WERI-Rb-1 (cell line): Measurements from ENCODE around the gene COL5A1.

Experiments used
- DNase-seq: peaks from one replicate; pipeline ENCODE4 v3.0.0-alpha.2; 2020
- H3K27ac ChIP-seq: fragments of 250-450 bp; sonication (Bioruptor Pico); 2 replicates; pipeline ENCODE4 v1.5.1; 2020; ENCODE audit warnings: mild to moderate bottlenecking, moderate library complexity
- H3K27me3 ChIP-seq: fragments of 250-450 bp; sonication (Bioruptor Pico); 2 replicates; pipeline ENCODE4 v1.5.1; 2021; ENCODE audit warnings: mild to moderate bottlenecking, low read depth, moderate library complexity; ENCODE audit not compliant: insufficient read depth, severe bottlenecking
- H3K36me3 ChIP-seq: fragments of 250-450 bp; sonication (Bioruptor Pico); 2 replicates; pipeline ENCODE4 v1.5.1; 2020; ENCODE audit warnings: mild to moderate bottlenecking, moderate library complexity
- H3K4me3 ChIP-seq: 2 replicates; pipeline ENCODE4 v1.5.1; 2011; ENCODE audit warnings: low read depth, mild to moderate bottlenecking, control low read depth, low read length
- H3K9me3 ChIP-seq: fragments of 250-450 bp; sonication (Bioruptor Pico); 2 replicates; pipeline ENCODE4 v1.5.1; 2021; ENCODE audit warnings: mild to moderate bottlenecking, moderate library complexity; ENCODE audit not compliant: severe bottlenecking
- CTCF ChIP-seq: IDR thresholded peaks from 2 replicates; pipeline ENCODE4 v1.5.1; 2011; ENCODE audit warnings: low read depth, mild to moderate bottlenecking, control low read depth, inconsistent platforms, low read length

The COL5A1 gene

DNA sequence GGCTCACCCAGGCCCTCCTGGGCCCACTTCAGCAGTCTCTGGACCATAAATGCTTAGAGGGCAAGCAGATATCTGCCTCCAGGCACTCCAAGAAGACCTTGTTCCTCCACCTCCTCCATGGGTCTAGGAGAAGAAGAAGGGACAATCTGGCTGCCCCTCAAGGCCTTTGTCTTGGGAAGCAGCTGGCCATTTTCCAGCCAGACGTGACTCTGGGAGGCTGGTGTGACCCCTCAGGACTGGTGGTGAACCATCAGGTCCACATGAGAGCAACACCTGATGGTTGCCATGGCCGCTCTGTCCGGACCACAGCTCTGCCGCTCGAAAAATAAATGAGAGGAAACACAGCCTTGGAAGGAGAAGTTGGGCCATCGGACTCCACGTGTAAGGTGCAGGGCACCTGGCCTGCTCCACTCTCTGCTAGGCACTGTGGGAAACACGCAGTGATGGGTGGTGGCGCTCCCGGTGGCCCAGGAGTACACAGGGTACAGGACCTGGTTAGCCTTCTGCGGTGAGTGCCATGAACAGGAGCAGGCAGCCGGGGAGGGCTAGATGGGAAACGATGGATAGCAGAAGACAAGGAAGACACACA lies 3.0 kb upstream of the COL5A1 start:
- H3K27me3 ChIP-seq = no peaks in the 10 kb centered on the region
- no peak for DNase-seq
- no peaks in the 10 kb centered on the region for H3K36me3 ChIP-seq
- H3K9me3 ChIP-seq = no peaks in the 10 kb centered on the region
- H3K27ac ChIP-seq = no peak overlapping the region
- no peak for TF ChIP-seq CTCF
- no peak overlapping the region for H3K4me3 ChIP-seq

DNA sequence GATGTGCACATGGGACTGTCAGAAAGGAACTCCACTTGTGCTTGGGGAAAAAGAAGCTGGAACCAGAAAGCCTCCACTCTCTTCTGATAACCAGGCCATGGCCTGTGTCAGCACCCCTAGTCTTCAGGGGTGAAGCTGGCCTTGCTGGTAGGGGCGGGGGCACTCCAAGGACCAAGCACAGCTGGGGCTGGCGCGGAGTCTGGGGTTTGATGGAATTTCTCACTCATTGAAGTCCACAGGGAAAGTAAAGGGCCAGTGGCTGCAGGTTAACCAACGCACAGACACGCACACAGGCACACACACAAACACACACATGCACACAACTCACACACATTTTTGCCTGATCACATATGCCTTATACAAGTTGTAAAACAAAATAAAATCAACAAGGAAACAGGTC lies 1.6 kb upstream of the COL5A1 start:
- H3K36me3 ChIP-seq = no peaks in the 10 kb centered on the region
- H3K27ac ChIP-seq = no peak overlapping the region
- no peak for TF ChIP-seq CTCF
- no peaks in the 10 kb centered on the region for H3K9me3 ChIP-seq
- H3K4me3 ChIP-seq = no peak overlapping the region
- no peak for DNase-seq
- H3K27me3 ChIP-seq = no peaks in the 10 kb centered on the region

- H3K27ac ChIP-seq = peak overlapping the region; percentile 77
Observed at GRCh38 chr9:134640506-134641172, 964 bp upstream of the COL5A1 start.

DNA sequence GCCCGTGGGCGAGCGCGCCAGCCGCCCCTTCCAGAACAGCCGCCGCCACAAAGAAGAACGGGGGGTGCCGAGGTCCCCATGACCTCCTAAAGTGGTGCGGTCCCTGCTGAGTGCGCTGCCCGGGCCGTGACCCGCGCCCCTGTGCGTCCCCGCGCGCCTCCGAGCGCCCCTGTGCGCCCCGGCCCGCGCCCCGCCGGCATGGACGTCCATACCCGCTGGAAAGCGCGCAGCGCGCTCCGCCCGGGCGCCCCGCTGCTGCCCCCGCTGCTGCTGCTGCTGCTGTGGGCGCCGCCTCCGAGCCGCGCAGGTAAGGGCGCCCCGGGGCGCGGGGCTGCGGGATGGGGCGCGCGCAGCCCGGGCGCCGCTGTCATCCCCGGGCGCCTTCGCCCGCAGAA lies 384 bp downstream of the COL5A1 start:
- H3K9me3 ChIP-seq = no peaks in the 10 kb centered on the region
- H3K27ac ChIP-seq = peak overlapping the region; percentile 77
- TF ChIP-seq CTCF = no peak
- peak overlapping the region; percentile 62 for H3K4me3 ChIP-seq
- DNase-seq = no peak
- H3K27me3 ChIP-seq = no peaks in the 10 kb centered on the region
- no peaks in the 10 kb centered on the region for H3K36me3 ChIP-seq

More at GRCh38 chr9:134640506-134641172, 964 bp upstream of the COL5A1 start:
- Histone ChIP-seq H3K4me3 (peak overlapping the region; percentile 62), H3K9me3 (no peaks in the 10 kb centered on the region), H3K36me3 (no peaks in the 10 kb centered on the region), H3K27me3 (no peaks in the 10 kb centered on the region)
- DNase-seq = no peak
- no peak for TF ChIP-seq CTCF

DNA sequence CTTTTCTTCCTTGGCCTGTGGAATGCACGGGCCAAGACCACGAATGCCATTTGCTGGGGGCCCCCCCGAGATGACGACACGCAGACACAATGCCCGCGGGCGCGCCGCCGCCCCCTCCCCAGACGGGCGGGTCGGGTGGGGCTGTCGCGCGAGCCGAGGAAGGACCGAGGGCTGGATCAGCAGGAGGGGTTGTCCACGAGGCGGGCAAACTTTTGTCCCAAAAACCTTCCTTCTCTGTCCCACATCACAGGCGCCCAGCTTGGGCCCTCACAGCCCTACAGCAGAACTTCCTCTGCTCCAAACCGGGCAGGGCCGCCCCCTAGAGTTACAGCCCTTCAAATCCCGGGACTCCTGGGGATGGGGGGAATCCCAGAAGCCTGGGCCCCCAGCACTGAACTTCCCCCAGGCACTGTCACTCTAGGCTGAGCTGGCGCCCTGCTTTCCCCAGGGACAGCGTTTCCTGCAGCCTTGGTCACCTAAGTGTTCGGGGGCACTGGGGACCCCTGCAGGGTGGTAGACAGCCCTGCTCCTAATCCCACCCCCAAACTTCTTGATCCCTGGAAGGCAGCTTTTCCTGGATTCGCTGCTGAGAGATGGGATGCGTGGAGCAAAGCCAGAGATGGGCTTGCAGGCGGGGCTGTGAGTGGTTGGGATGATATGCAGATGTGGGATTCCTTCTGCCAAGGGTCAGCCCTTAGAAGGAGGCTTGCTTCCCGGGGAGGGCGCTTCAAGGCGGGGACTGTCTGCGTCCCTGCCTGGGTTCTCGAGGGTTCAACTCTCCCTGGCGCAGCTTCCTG lies 980 bp downstream of the COL5A1 start:
- Histone ChIP-seq H3K9me3 (no peaks in the 10 kb centered on the region), H3K27me3 (no peaks in the 10 kb centered on the region), H3K36me3 (no peaks in the 10 kb centered on the region), H3K4me3 (peak overlapping the region; percentile 62), H3K27ac (no peak overlapping the region)
- DNase-seq = peak; percentile 48
- no peak for TF ChIP-seq CTCF
